Glutamatergic neuron (in vitro differentiated cells): ENCODE results near the gene ILK. TPM values are rescaled to one million over a fixed set of nuclear protein-coding genes. Genes with fewer than 3 reads are reported as not detected.

Experiments
- DNase-seq: peaks from one replicate; pipeline ENCODE4 v3.0.0; 2022
- H3K27ac Mint-ChIP-seq: one replicate; pipeline ENCODE4 v1.8.0; 2020; ENCODE audit warnings: mild to moderate bottlenecking, mixed read lengths, inconsistent platforms; ENCODE audit not compliant: unreplicated experiment
- H3K27me3 Mint-ChIP-seq: one replicate; pipeline ENCODE4 v1.8.0; 2020; ENCODE audit warnings: mild to moderate bottlenecking, moderate library complexity, mixed read lengths, inconsistent platforms; ENCODE audit not compliant: unreplicated experiment
- H3K36me3 Mint-ChIP-seq: one replicate; pipeline ENCODE4 v1.8.0; 2020; ENCODE audit warnings: mild to moderate bottlenecking, mixed read lengths, inconsistent platforms; ENCODE audit not compliant: unreplicated experiment
- H3K4me1 Mint-ChIP-seq: one replicate; pipeline ENCODE4 v1.8.0; 2020; ENCODE audit warnings: mild to moderate bottlenecking, low read depth, mixed read lengths, inconsistent platforms; ENCODE audit not compliant: unreplicated experiment
- H3K4me3 Mint-ChIP-seq: one replicate; pipeline ENCODE4 v1.8.0; 2020; ENCODE audit warnings: mild to moderate bottlenecking, mixed read lengths, inconsistent platforms; ENCODE audit not compliant: unreplicated experiment
- H3K9me3 Mint-ChIP-seq: one replicate; pipeline ENCODE4 v1.8.0; 2020; ENCODE audit warnings: mild to moderate bottlenecking, moderate library complexity, mixed read lengths, inconsistent platforms; ENCODE audit not compliant: unreplicated experiment
- total RNA-seq: library from RNA; stranded (reverse); fragmentation: NEBNext Ultra II Directional; extraction: Animal tissue kit (Norgen Biotek cat#: 25700); gene quantifications from one replicate; pipeline ENCODE4 v1.2.1, GENCODE V29; 2021; ENCODE audit not compliant: unreplicated experiment
- TF ChIP-seq, protein P1 (sequence below): fragments of 200-600 bp; sonication (generic); IDR thresholded peaks from one replicate; pipeline ENCODE4 v1.5.0; 2021; ENCODE audit not compliant: partially characterized antibody, unreplicated experiment

The ILK gene
- total RNA-seq, 1 donor from 2014 or later, result 168 TPM

DNA sequence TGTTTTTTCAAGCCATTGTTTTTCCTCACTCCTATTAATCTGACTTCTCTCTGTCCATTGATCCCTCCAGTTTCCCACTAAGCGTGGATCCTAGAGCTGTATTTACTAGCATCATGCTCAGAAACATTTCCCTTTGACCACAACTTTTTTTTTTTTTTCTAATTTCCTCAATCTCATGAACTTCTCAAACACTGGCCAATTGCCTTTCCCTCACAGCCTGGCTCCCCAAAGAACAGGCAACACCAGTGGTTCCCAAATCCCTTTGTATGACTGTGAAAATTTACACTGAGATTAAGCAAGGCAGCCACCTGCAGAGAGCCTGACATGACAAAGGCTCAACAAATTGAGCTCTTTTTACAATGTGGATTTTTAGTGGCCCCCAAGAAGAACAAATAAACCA lies 17.1 kb downstream of the ILK start:
- Mint-ChIP-seq H3K9me3 (no peaks in the 10 kb centered on the region), H3K27me3 (no peaks in the 10 kb centered on the region), H3K4me1 (no peaks in the 10 kb centered on the region), H3K36me3 (peaks cover 7% of the 10 kb centered on the region), H3K4me3 (no peak overlapping the region), H3K27ac (no peak overlapping the region)
- no peak for DNase-seq
- TF ChIP-seq, protein P1, sequence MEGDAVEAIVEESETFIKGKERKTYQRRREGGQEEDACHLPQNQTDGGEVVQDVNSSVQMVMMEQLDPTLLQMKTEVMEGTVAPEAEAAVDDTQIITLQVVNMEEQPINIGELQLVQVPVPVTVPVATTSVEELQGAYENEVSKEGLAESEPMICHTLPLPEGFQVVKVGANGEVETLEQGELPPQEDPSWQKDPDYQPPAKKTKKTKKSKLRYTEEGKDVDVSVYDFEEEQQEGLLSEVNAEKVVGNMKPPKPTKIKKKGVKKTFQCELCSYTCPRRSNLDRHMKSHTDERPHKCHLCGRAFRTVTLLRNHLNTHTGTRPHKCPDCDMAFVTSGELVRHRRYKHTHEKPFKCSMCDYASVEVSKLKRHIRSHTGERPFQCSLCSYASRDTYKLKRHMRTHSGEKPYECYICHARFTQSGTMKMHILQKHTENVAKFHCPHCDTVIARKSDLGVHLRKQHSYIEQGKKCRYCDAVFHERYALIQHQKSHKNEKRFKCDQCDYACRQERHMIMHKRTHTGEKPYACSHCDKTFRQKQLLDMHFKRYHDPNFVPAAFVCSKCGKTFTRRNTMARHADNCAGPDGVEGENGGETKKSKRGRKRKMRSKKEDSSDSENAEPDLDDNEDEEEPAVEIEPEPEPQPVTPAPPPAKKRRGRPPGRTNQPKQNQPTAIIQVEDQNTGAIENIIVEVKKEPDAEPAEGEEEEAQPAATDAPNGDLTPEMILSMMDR, result no peak

DNA sequence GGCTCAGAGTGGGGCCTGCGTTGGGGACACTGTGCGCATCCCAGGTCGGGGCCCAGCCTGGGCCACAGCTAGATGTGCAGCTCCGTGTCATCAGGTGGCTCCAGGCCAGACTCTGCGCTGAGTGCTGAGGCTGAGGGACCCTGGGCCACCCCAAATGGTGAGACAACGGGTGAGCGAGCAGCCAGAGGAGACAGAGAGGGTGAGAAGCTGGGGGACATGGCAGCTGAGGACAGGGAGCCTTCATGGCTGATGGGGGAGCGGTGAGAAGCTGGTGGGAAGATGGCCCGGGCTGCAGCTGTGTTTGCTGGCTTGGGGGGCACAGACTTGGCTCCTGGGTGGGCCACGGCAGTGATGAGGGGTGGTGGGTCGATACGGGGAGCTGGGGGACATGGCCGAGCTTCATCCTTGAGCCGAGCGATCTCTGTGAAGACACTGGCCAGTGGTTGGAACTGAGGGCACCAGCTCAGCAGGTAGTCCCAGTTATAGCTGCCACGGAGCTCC lies 18.2 kb downstream of the ILK start:
- H3K4me3 Mint-ChIP-seq, result no peak overlapping the region
- no peak overlapping the region for H3K27ac Mint-ChIP-seq
- no peaks in the 10 kb centered on the region for H3K27me3 Mint-ChIP-seq
- no peaks in the 10 kb centered on the region for H3K9me3 Mint-ChIP-seq
- TF ChIP-seq, protein P1, result no peak
- peaks cover 7% of the 10 kb centered on the region for H3K36me3 Mint-ChIP-seq
- DNase-seq, result no peak
- H3K4me1 Mint-ChIP-seq, result no peaks in the 10 kb centered on the region

DNA sequence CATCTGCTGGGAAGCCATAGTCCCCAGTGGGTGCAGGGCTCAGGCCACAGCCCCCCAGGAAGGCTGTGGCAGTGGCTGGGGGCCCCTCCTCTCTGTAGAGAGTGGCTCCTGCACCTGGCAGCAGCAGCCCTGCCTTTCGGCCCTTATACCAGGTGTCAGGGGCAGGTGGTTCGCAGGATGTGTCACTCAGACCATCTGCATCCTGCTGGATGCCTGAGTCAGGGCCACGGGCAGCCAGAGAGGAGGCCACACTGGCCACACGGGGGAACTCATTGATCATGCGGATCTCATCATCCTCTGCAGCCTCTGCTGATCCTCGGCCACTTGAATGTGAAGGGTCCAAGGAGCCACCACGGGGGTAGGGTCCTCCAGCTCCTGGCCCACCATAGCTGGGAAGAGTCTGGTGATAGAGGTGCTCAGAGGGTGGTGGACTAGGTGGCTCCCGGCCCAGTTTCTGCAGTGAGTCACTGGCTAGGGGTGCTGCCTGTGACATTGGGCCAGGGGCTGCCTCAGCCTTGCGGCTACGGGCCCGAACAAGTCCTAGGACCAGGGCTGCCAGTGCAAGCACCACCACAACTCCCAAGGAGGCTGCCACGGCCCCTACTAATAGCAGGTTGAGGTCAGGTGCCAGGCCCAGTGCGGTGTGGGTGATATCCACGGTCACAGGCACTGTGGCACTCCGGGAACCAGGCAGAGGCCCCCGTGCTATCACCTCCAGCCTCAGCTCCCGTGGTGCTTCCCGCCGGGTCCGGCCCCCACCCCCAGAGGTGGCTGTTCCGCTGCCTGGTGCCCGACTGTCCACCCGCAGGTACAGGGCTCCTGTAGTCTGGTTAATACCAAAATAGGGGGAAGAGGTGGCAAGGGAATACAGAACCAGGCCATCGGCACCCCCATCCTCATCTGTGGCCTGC lies 18.9 kb downstream of the ILK start:
- Mint-ChIP-seq H3K4me3 (no peak overlapping the region), H3K4me1 (no peaks in the 10 kb centered on the region), H3K27me3 (no peaks in the 10 kb centered on the region), H3K27ac (no peak overlapping the region), H3K9me3 (no peaks in the 10 kb centered on the region), H3K36me3 (peaks cover 7% of the 10 kb centered on the region)
- TF ChIP-seq, protein P1, result no peak
- no peak for DNase-seq

DNA sequence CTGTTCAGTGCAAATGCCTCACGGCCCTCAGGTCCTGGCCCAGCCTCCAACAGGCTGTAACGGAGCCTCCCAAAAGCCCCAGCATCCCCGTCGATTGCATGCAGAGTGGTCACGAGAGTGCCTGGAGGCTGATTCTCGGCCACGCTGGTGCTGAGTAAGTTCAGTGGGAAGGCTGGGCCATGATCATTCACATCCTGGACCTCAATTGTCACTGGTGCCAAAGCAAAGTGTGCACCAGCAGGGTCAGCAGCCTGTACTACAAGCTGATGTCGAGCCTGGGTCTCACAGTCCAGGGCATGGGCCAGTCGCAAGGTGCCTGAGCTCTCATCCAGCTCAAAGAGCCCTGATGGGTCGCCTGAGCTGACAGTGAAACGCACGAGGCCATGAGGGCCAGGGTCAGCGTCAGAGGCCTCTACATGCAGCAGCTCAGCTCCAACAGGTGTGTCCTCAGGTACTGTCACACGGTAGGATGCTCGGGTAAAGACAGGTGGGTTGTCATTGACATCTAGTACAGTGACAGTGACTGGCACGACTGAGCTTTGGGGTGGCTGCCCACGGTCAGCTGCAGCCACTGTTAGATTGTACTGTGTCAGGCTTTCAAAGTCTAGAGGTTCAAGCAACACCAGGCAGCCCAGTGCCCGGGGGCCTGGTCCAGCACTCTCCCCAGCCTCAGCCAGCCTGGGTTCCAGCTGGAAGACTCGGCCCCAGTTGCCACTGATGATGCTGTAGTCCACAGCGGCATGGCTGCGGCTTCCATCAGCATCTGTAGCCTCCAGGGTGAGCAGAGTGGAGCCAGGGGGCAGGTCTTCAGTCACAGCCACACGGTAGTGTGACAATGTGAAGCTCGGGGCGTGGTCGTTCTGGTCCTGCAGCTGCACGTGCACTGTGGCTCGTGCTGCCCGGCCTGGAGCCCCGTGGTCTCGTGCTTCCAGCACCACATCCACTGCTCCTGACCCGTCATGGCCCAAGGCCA lies 20.1 kb downstream of the ILK start:
- no peak for DNase-seq
- peaks cover 2% of the 10 kb centered on the region for H3K9me3 Mint-ChIP-seq
- peaks cover 12% of the 10 kb centered on the region for H3K36me3 Mint-ChIP-seq
- TF ChIP-seq, protein P1, result no peak
- no peak overlapping the region for H3K27ac Mint-ChIP-seq
- no peaks in the 10 kb centered on the region for H3K4me1 Mint-ChIP-seq
- peaks cover 2% of the 10 kb centered on the region for H3K27me3 Mint-ChIP-seq
- H3K4me3 Mint-ChIP-seq, result no peak overlapping the region
